ENCODE data around the gene SHC2. TPM values are rescaled to one million over a fixed set of nuclear protein-coding genes. Genes with fewer than 3 reads are reported as not detected.

SHC2 gene
- polyA plus RNA-seq, 1 donor (not counting 4 experiments of a cell fraction or from before 2014, with no cell fraction given) = 2.5 TPM

DNA sequence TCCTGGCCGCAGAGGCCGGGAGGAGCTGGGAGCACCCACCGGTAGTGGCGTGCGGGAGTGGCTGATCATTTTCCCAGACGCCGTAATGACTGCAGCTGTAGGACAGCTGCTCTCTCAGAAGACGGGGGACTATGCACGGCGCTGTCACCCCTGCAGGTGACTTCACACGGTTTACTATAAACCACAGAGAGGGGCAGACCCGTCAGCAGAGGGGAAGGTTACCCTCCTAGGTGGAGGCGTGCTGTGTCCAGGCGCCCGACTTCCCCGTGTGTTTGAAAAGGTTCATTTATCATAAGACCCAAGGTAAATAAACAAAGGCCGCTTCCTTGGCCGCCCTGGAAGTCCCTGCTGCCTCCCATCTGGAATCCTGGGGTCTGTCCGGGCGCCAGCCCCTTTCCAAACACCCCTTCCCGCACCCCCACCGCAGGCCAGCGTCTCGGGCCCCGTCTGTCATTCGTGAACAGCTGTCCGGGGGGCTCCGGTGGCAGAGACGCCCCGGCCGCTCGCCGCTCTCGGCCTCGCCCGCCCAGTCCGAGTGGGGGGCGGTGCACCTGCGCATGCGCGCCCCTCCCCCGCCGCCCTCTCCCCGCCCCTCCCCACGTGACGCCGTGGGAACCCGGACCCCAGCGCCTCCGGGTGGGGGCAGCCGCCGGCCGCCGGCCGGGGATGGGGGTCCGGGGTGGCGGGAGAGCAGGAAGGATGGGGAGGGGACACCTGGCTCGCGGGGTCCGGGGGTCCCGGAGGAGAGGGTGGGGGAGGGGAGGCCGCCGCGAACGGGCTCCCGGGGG, 915 bp downstream of the SHC2 start:
- Histone ChIP-seq H3K9ac (ENCODE audit: control insufficient read depth, extremely low read depth, insufficient read depth, low read length) (peak overlapping the region; percentile 67), H3K27ac (ENCODE audit: control insufficient read depth, insufficient read depth, low read length) (no peak overlapping the region), H3K79me2 (ENCODE audit: control insufficient read depth, insufficient read depth, low read length) (no peaks in the 10 kb centered on the region), H3K27me3 (ENCODE audit: control insufficient read depth, extremely low read depth, insufficient read depth, low read length) (peaks cover 11% of the 10 kb centered on the region), H3K9me3 (ENCODE audit: control insufficient read depth, low read depth, low read length) (no peaks in the 10 kb centered on the region), H3K36me3 (ENCODE audit: control insufficient read depth in 2 of 2, extremely low read depth in 1 of 2, insufficient read depth in 2 of 2, low read length in 2 of 2) (no peaks in the 10 kb centered on the region), H2AFZ (ENCODE audit: control insufficient read depth, low read length) (peak overlapping the region; percentile 11), H3K4me3 (ENCODE audit: control insufficient read depth in 2 of 3, extremely low read depth in 1 of 3, insufficient read depth in 2 of 3, low read depth in 1 of 3, low read length in 3 of 3) (peak overlapping the region; percentile 56 to 74 (median 61)), H3K9me1 (ENCODE audit: control insufficient read depth, extremely low read depth, insufficient read depth, low read length) (no peaks in the 10 kb centered on the region), H3K4me2 (ENCODE audit: control insufficient read depth, extremely low read depth, insufficient read depth, low read depth, low read length) (peak overlapping the region; percentile 67), H4K20me1 (ENCODE audit: control insufficient read depth, extremely low read depth, insufficient read depth, low read length) (no peaks in the 10 kb centered on the region), H3K4me1 (ENCODE audit: control insufficient read depth, extremely low read depth, insufficient read depth, low read length) (no peaks in the 10 kb centered on the region)
- FAIRE-seq = no peak
- dilution Hi-C loops (cut with MboI; ENCODE audit: extremely low pct_ligation_motif_present, low sequenced_read_pairs) = no loop called here
- no peak for DNase-seq (ENCODE audit: low read depth, low spot score)
- peak; percentile 31 for TF ChIP-seq EZH2 (IDR thresholded peaks at IDR 0.05; ENCODE audit: low read length)
- TF ChIP-seq, protein P1, sequence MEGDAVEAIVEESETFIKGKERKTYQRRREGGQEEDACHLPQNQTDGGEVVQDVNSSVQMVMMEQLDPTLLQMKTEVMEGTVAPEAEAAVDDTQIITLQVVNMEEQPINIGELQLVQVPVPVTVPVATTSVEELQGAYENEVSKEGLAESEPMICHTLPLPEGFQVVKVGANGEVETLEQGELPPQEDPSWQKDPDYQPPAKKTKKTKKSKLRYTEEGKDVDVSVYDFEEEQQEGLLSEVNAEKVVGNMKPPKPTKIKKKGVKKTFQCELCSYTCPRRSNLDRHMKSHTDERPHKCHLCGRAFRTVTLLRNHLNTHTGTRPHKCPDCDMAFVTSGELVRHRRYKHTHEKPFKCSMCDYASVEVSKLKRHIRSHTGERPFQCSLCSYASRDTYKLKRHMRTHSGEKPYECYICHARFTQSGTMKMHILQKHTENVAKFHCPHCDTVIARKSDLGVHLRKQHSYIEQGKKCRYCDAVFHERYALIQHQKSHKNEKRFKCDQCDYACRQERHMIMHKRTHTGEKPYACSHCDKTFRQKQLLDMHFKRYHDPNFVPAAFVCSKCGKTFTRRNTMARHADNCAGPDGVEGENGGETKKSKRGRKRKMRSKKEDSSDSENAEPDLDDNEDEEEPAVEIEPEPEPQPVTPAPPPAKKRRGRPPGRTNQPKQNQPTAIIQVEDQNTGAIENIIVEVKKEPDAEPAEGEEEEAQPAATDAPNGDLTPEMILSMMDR (optimal IDR thresholded peaks at IDR 0.05 in 1 of 3, IDR thresholded peaks at IDR 0.05 in 1 of 3, conservative IDR thresholded peaks at IDR 0.05 in 1 of 3; ENCODE audit: extremely low read depth in 1 of 3, insufficient read depth in 2 of 3, low read length in 3 of 3) = peak in 2 of 3 experiments; percentile 7 to 8

DNA sequence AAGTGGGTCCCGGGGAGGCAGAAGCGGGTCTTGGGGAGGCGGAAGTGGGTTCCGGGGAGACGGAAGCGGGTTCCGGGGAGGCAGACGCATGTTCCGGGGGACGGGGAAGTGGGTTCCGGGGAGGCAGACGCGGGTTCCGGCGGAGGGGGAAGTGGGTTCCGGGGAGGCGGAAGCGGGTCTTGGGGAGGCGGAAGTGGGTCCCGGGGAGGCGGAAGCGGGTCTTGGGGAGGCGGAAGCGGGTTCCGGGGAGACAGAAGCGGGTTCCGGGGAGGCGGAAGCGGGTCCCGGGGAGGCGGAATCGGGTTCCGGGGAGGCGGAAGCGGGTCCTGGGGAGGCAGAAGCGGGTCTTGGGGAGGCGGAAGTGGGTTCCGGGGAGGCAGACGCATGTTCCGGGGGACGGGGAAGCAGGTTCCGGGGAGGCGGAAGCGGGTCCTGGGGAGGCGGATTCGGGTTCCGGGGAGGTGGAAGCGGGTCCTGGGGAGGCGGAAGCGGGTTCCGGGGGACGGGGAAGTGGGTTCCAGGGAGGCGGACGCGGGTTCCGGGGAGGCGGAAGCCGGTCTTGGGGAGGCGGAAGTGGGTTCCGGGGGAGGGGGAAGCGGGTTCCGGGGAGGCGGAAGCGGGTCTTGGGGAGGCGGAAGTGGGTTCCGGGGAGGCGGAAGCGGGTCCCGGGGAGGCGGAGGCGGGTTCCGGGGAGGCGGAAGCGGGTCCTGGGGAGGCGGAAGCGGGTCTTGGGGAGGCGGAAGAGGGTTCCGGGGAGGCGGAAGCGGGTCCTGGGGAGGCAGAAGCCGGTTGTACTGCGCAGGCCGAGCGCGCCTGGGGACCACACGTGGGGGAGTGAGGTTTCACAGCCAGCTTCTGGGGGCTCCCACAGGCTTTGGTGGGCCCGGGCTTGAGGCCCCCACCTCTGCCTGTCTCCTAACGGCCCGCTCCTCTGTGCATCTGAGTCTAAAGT, 2.5 kb downstream of the SHC2 start:
- H4K20me1 ChIP-seq (ENCODE audit: control insufficient read depth, extremely low read depth, insufficient read depth, low read length) = no peaks in the 10 kb centered on the region
- TF ChIP-seq, protein P1 (optimal IDR thresholded peaks at IDR 0.05 in 1 of 3, IDR thresholded peaks at IDR 0.05 in 1 of 3, conservative IDR thresholded peaks at IDR 0.05 in 1 of 3; ENCODE audit: extremely low read depth in 1 of 3, insufficient read depth in 2 of 3, low read length in 3 of 3) = no peak
- no peak for TF ChIP-seq EZH2 (IDR thresholded peaks at IDR 0.05; ENCODE audit: low read length)
- H3K9me1 ChIP-seq (ENCODE audit: control insufficient read depth, extremely low read depth, insufficient read depth, low read length) = no peaks in the 10 kb centered on the region
- H3K27me3 ChIP-seq (ENCODE audit: control insufficient read depth, extremely low read depth, insufficient read depth, low read length) = peaks cover 11% of the 10 kb centered on the region
- FAIRE-seq = no peak
- H3K4me2 ChIP-seq (ENCODE audit: control insufficient read depth, extremely low read depth, insufficient read depth, low read depth, low read length) = no peak overlapping the region
- no peak overlapping the region for H3K27ac ChIP-seq (ENCODE audit: control insufficient read depth, insufficient read depth, low read length)
- dilution Hi-C loops (cut with MboI; ENCODE audit: extremely low pct_ligation_motif_present, low sequenced_read_pairs) = no loop called here
- no peak overlapping the region for H3K4me3 ChIP-seq (ENCODE audit: control insufficient read depth in 2 of 3, extremely low read depth in 1 of 3, insufficient read depth in 2 of 3, low read depth in 1 of 3, low read length in 3 of 3)
- H2AFZ ChIP-seq (ENCODE audit: control insufficient read depth, low read length) = no peak overlapping the region
- H3K79me2 ChIP-seq (ENCODE audit: control insufficient read depth, insufficient read depth, low read length) = no peaks in the 10 kb centered on the region
- no peaks in the 10 kb centered on the region for H3K4me1 ChIP-seq (ENCODE audit: control insufficient read depth, extremely low read depth, insufficient read depth, low read length)
- no peak for DNase-seq (ENCODE audit: low read depth, low spot score)
- H3K9me3 ChIP-seq (ENCODE audit: control insufficient read depth, low read depth, low read length) = peaks cover 2% of the 10 kb centered on the region
- H3K36me3 ChIP-seq (ENCODE audit: control insufficient read depth in 2 of 2, extremely low read depth in 1 of 2, insufficient read depth in 2 of 2, low read length in 2 of 2) = no peaks in the 10 kb centered on the region
- H3K9ac ChIP-seq (ENCODE audit: control insufficient read depth, extremely low read depth, insufficient read depth, low read length) = no peak overlapping the region
